ES-I3 (cell line): ENCODE measurements around the gene UQCRC1.

Experiments
- H3K36me3 ChIP-seq: 2 replicates; pipeline ENCODE4 v1.6.1; 2013; ENCODE audit warnings: mild to moderate bottlenecking, low read length, control low read depth, moderate library complexity; ENCODE audit not compliant: insufficient read depth
- H3K4me1 ChIP-seq: 2 replicates; pipeline ENCODE4 v1.6.1; 2013; ENCODE audit warnings: mild to moderate bottlenecking, control low read depth, low read length; ENCODE audit not compliant: insufficient read depth
- H3K9ac ChIP-seq: 2 replicates; pipeline ENCODE4 v1.6.1; 2013; ENCODE audit warnings: low read depth, mild to moderate bottlenecking, low read length, moderate library complexity
- H3K9me3 ChIP-seq: 2 replicates; pipeline ENCODE4 v1.6.1; 2013; ENCODE audit warnings: mild to moderate bottlenecking, low read length, moderate library complexity; ENCODE audit not compliant: control insufficient read depth, insufficient read depth

The UQCRC1 gene

DNA sequence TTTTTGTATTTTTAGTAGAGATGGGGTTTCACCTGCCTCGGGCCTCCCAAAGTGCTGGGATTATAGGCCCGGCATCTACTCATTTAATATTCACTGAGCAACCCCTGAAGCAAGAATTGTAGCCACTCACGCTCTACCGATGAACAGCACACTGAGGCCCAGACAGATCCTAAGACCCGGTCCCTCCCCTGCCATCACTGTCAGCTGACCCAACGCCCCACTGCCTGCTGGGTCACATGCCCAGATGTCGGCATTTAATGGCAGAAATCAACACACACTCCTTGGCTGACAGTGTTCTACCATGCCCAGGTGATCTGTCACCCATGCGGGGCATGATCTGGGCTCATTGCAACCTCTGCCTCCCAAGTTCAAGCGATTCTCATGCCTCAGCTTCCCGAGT, 15.3 kb upstream of the UQCRC1 start:
- Histone ChIP-seq H3K9me3 (no peaks in the 10 kb centered on the region), H3K36me3 (peaks cover 9% of the 10 kb centered on the region), H3K4me1 (peaks cover 7% of the 10 kb centered on the region; the same call in 1 of the 2 replicates), H3K9ac (no peak overlapping the region)

DNA sequence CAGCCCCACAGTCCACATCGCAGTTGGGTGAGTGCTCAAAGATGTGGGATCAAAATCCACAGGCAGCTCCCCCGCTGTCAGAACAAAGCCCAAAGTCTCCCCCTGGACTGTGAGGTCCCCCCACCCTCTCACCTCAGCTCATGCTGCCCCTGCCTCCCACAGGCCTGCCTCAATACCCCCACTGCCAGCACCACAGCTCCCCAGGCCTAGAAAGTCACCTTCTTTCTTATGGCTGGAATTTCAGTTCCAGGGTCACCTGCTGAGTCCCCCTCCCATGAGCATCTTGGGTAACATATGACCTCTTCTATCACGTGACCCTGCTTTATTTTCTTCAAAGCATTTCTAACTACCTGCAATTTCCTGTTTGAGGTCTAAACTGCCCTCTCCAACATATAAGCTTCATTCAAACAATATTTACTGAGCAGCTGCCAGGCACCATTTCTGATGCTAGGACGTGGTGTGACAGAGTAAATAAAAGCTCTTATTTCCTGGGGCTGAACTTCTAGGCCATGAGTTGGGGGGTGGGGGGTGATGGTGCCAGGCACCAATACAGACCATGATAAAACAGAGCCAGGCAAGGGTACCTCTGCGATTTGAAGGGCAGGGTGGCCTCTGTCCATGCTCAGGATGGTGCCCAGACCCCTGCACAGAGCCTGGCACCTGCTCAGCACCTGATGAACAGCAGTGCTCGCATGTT, 14.6 kb upstream of the UQCRC1 start:
- Histone ChIP-seq H3K9ac (no peak overlapping the region), H3K4me1 (peaks cover 7% of the 10 kb centered on the region; the same call in 1 of the 2 replicates), H3K36me3 (peaks cover 6% of the 10 kb centered on the region), H3K9me3 (no peaks in the 10 kb centered on the region)

DNA sequence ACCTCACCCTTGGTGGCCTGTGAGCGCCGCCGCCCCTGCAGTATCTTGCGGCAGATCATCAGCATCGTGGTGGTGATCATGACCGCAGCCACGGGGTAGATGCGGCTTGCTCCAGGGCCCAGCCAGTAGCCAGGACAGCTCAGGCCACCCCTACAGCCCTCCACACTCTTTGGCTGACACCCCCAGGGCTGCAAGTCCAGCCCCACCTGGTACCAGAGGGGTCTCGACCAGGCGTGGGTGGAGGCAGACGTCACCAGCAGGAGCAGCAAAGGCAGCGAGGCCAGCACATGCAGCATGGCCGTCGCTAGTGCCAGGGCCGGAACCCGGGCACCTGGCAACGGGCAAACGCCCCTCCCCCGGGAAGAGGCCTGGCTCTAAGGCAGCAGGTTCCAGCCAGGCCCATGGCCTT, 12.0 kb upstream of the UQCRC1 start, which contains the start of gene TMEM89:
Gene TMEM89, minus strand, starts transcription at position 309 of the 409 bp plus-strand sequence. Its CDS starts 13 bp downstream, at position 296.
- Histone ChIP-seq H3K9me3 (peaks cover 11% of the 10 kb centered on the region), H3K9ac (no peak within 1 kb of the TSS)

DNA sequence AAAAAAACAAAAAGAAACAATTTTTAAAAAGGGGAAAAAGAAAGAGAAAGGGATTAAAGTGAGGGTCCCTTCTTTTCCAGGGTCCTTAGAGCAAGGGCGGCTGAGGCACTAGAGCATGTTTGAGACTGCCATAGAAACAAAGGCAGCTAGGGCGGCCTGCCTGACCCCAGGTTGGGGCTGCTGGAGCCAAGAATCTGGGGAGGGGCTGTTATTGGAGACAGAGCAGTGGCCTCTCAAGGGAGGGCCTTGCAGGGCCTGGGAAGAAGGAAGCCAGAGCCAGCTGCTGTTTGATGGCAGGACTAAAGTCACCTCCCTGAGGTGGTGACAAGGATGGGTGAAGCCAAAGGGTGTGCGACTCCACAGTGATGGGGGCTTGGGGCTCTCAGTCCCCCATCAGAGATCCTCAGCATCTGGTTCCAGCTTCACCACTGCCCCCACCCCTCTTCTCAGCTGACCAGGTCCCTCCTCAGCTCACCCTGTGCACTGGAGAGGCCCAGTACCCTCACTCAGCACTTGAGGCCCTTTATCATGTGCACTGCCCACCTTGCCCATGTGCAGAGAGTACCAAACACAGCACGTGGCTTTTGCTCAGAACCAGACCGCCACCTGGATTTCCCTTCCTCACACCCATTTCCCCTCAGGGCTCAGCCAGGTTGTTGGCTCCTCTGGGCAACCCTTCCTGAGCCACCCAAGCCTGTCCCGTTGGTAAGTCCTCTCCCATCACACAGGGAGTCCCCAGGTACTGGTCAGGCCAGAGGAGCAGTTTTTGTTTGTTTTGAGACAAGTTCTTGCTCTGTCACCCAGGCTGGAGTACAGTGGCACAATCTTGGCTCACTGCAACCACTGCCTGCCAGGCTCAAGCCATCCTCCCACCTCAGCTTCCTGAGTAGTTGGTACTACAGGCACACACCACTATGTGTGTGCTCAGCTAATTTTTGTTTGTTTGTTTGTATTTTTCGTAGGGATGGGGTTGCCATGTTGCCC, 10.4 kb upstream of the UQCRC1 start:
- Histone ChIP-seq H3K9me3 (peaks cover 11% of the 10 kb centered on the region), H3K4me1 (peaks cover 7% of the 10 kb centered on the region; the same call in 1 of the 2 replicates), H3K9ac (no peak overlapping the region), H3K36me3 (peaks cover 4% of the 10 kb centered on the region; the same call in 1 of the 2 replicates)

More for the DNA sequence above, 12.0 kb upstream of the UQCRC1 start, which contains the start of gene TMEM89:
- peaks cover 7% of the 10 kb centered on the region; the same call in 1 of the 2 replicates for H3K4me1 ChIP-seq
- peaks cover 6% of the 10 kb centered on the region for H3K36me3 ChIP-seq

DNA sequence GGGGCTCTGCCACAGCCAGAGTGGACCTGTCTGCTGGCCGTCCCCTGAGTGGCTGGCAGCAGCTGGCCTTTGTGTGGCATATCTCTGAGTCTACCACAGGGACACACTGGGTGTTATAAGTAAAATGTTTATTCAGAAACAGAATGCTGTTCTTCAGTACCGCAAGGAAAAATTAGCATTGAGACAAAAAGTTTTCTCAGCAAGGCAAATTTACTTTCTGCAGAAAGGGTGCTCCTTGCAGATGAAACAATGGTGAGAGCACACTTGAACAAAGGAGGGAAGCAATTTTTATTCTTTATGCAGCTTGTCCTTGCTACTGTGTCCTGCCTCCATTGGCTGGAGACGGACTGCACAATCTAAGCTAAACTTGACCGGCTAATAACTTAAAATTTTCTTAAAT, 8.1 kb upstream of the UQCRC1 start:
- Histone ChIP-seq H3K4me1 (no peaks in the 10 kb centered on the region), H3K9ac (no peak overlapping the region), H3K9me3 (peaks cover 11% of the 10 kb centered on the region), H3K36me3 (peaks cover 4% of the 10 kb centered on the region; the same call in 1 of the 2 replicates)

DNA sequence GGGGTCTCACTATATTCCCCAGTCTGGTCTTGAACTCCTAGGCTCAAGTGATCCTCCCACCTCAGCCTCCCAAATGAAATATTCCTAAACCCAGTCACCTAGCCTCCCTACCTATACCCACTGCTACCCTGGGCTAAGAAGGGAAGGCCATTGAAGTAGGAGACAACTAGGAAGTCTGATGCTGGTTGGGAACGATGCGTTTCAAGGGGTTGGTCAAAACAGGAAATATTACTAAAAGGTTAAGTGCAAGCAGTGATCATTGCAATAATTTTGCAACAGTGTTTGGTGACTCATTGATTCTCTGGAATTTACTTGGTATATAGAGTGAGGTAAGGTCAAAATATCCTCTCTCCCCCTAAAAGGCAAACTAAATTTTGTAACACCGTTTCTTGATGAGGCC, 4.6 kb upstream of the UQCRC1 start:
- H3K9me3 ChIP-seq: peaks cover 11% of the 10 kb centered on the region
- H3K4me1 ChIP-seq: peaks cover 4% of the 10 kb centered on the region; the same call in 1 of the 2 replicates
- H3K36me3 ChIP-seq: no peaks in the 10 kb centered on the region
- H3K9ac ChIP-seq: no peak overlapping the region

DNA sequence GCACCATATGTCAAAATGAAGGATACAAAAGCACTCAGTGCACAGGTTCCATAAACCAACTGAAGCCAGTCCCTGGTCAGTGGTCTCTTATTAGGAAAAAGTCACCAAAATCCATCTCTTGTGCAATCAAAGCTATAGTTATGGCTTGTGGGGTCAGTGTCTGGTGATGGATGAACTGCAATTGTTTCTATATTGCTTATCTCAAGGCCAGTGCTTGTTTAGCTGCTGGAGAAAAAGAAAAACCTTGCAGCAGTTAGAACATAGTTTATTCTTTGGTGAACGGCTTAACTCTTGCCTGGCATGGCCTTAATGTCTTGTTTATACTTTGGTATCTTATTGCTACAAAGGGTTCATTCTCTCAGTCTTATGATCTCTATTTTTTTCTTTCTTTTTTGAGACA, 2.9 kb upstream of the UQCRC1 start:
- H3K9me3 ChIP-seq: peaks cover 4% of the 10 kb centered on the region
- no peak overlapping the region for H3K9ac ChIP-seq
- peaks cover 6% of the 10 kb centered on the region; the same call in 1 of the 2 replicates for H3K36me3 ChIP-seq
- H3K4me1 ChIP-seq: peaks cover 7% of the 10 kb centered on the region; the same call in 1 of the 2 replicates

DNA sequence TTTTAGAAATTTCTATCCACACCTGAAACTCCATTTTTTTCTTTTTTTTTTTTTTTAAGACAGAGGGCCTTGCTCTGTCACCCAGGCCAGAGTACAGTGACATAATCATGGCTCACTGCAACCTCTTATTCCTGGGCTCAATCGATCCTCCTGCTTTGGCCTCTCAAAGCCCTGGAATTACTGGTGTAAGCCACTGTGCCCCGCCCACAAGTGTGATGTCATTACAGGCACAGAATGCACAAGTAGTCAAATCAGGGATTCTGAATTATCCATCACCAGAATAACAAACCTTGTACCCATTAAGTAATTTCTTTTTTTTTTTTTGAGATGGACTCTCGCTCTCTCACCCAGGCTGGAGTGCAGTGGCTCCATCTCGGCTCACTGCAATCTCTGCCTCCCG, 1.9 kb downstream of the UQCRC1 start:
- peaks cover 7% of the 10 kb centered on the region; the same call in 1 of the 2 replicates for H3K4me1 ChIP-seq
- no peak overlapping the region for H3K9ac ChIP-seq
- no peaks in the 10 kb centered on the region for H3K9me3 ChIP-seq
- H3K36me3 ChIP-seq: peaks cover 38% of the 10 kb centered on the region

DNA sequence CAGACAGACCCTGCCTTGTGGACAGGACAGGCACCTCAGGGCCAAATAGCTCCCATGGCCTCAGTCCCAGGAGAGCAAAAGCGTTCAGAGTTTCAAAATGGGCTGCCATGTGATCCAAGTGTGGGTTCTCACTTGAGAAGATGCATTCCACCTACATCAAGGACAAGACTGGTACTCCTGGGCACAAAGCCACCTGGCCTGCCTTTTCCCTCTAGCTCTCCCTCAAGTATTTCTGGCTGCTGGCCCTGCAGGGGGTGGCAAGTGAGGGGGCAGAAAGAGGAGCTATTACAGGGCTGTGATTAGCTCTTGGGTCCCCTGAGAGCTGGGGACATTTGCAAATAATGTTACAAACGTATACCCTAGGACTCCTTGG, 7.8 kb downstream of the UQCRC1 start:
- Histone ChIP-seq H3K4me1 (peaks cover 26% of the 10 kb centered on the region; the same call in 1 of the 2 replicates), H3K36me3 (peaks cover 48% of the 10 kb centered on the region)

DNA sequence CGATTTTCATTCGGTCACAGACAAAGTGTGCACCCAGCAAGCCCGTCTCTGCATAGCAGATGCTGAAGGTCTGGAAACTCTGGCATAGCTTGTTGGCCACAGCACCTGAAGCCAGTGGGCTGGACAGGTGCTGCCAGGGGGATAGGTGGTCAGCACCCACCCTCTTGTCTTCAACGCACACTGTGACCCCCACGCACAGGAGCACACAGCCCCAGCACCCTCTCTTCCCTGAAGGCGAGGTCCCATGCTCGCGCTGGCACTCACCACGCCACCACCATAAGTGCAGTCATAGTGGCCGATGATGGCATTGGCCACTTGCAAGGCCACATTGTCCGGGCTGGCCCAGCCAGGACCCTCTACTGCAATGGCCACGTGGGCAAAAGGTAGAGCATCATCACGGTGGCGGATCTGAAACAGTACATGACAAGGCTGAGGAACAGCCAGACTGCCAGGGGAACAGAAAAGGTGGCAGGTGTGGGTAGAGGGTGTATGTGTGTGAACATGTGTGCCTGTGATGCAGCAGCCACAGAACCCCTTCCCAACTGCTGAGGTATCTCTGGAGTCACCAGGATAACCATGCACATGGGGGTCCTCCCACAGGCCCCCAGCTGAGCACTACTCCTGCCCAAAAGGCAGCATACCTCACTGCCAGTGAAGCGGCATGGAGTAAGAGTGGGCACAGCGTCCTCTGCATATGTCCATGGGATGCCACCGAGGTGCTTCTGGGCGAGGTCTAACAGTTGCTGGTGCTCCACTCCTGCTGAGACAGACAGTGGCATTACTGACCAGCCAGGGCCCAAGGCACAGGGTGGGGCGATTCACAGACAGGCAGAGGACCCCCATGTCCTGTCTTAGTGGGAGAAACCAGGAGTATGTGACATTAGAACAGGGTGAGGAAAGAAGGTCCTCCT, 8.5 kb downstream of the UQCRC1 start:
- Histone ChIP-seq H3K9me3 (no peaks in the 10 kb centered on the region), H3K36me3 (peaks cover 46% of the 10 kb centered on the region), H3K9ac (no peak overlapping the region), H3K4me1 (peaks cover 32% of the 10 kb centered on the region)

More for the DNA sequence above, 7.8 kb downstream of the UQCRC1 start:
- H3K9me3 ChIP-seq: no peaks in the 10 kb centered on the region
- no peak overlapping the region for H3K9ac ChIP-seq

DNA sequence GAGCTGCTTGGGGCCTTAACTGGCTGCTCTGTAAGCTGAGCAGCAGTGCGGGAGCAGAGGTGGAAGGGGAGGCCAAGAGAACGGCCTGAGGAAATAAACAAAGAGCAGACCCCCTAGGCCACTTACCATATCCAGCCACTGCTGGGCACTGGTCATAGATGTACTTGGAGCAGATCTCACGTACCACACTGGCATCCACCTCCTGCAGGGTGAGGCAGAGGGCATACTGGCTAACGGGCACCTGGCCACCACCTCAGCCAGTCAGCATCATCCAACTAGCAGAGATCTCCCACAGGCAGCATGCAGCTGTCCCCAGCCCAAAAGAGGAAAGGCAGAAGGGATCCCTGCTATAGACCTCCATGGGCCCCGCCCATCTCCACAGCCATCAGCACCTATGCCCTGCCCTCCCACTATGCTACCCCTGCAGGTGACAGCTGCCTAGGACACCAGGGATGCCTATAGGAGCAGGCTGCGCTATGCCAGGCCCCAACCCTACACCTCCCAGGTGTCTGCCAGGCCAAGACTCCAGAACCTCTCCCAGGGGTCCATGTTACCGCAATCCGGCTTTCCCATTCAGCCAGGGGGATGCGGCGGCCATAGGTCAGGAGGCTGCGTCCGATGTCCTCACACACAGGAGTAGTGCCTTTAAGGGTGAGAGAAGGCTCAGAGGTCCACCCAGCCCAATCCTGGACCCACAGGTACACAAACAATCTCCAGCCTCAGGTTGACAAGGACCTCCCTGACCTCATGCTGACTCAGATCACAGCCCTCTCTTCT, 9.7 kb downstream of the UQCRC1 start:
- H3K36me3 ChIP-seq: peaks cover 33% of the 10 kb centered on the region
- H3K9ac ChIP-seq: no peak overlapping the region
- no peaks in the 10 kb centered on the region for H3K9me3 ChIP-seq
- H3K4me1 ChIP-seq: peaks cover 36% of the 10 kb centered on the region

DNA sequence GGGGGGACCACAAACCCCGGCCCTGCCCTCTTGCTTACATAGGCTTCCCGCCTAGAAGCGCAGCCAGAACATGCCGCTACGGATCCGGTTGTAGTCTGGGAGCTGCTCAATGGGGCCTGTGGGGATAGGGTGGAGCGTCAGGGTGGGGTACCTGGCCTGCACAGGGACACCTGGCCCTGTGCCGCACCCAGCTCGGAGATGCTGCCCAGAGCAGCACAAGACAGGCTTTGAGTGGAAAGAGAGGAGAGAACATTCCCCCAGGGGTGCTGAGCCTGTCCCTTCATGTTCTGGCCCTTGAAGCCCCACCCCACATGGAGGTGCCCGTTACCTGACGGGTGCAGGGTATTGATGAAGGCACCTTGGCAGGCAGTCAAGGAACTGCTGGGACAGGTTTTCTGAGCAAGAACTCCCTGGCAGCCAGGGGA, 10.4 kb downstream of the UQCRC1 start:
- no peak overlapping the region for H3K9ac ChIP-seq
- H3K36me3 ChIP-seq: peaks cover 27% of the 10 kb centered on the region
- H3K4me1 ChIP-seq: peaks cover 36% of the 10 kb centered on the region
- no peaks in the 10 kb centered on the region for H3K9me3 ChIP-seq
